Activated CD8-positive, alpha-beta memory T cell treated with anti-CD3 and anti-CD28 coated beads, Interleukin-2, amount 50 U/mL, for 1 hour (primary cell): ENCODE results near the gene MT1A.

Experiments used
- DNase-seq: peaks from one replicate; pipeline ENCODE4 v3.0.0-alpha.2; 2020; ENCODE audit errors: extremely low read depth

Gene MT1A

DNA sequence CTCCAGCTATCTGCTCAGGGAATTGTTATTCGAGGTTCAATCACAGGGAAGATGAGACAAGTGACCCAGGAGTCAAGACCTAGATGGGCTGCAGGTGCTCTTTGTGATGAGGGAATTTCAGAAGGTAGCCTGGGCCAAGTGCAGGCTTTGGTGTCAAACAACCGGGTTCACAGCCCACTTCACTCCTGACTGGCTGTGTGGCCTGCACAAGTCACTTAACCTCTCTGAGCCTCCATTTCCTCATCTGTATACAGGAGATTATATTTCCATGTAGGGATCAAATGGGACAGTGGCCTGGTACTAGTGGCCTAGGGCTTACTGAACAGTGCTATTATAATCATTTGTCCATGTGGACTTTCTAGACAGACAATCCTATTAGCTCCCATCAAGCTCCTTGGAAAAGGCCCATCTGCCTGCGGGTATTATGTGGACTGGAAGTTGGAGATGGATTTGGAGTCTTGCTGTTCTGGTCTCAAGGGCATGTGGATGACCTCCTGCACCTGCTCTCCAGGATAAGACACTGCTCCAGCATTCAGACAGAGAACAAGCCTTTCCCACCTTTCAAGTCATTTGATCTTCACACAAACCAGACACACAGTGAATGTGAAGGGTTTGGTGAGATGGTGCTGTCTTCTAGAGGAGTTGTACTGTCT, 40.7 kb downstream of the MT1A start:
- no peak for DNase-seq

DNA sequence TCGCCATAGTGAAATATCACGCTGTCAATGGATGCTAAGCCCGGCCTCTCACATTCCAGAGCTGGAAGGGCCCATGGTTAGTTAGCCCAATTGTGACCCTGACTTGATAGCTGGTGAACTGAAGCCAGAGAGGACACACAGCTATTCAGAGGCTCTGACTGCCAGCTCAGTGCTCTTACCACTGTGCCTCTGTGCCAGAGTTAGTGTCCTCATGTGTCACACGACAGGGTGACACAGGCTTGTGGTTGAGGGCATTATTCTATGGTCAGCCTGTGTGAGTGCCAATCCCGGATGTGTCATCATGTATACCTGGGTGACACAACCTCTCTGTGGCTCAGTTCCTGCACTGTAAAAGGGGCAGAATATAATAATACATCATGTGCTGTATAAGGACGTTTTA, 41.4 kb downstream of the MT1A start:
- DNase-seq = no peak

DNA sequence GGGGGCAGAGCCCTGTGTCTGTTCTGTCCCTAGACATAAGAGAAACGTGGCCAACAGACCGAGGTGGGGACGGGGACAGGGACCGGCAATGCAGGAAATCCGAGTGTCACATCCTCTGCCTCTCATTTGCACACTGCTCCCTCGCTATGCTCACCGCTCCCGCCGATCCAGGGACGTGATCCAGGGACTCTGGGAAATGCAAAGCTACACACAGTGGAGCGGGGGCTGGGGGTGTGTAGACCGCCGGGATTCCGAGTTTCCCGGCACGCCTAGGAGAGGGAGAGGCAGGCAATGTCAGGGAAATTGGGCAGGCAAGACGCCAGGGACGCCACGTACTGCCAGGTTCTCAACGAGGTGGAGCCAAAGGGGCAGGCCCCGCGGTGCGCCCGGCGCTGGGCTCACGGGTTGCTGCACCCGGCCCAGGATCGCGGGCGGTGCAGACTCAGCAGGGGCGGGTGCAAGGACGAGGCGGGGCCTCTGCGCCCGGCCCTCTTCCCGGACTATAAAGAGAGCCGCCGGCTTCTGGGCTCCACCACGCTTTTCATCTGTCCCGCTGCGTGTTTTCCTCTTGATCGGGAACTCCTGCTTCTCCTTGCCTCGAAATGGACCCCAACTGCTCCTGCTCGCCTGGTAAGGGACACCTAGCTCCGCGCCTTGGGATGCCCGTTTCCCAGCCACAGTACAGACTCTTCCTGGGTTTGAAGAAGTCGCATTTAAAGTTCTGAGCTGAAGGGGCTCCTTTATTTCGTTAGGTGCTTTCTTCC, 43.7 kb downstream of the MT1A start, which contains the start of gene MT1X:
Gene MT1X (plus strand): TSS at position 532 of the 764 bp plus-strand sequence. CDS start 71 bp downstream, at position 603.
- peak; percentile 69 for DNase-seq

DNA sequence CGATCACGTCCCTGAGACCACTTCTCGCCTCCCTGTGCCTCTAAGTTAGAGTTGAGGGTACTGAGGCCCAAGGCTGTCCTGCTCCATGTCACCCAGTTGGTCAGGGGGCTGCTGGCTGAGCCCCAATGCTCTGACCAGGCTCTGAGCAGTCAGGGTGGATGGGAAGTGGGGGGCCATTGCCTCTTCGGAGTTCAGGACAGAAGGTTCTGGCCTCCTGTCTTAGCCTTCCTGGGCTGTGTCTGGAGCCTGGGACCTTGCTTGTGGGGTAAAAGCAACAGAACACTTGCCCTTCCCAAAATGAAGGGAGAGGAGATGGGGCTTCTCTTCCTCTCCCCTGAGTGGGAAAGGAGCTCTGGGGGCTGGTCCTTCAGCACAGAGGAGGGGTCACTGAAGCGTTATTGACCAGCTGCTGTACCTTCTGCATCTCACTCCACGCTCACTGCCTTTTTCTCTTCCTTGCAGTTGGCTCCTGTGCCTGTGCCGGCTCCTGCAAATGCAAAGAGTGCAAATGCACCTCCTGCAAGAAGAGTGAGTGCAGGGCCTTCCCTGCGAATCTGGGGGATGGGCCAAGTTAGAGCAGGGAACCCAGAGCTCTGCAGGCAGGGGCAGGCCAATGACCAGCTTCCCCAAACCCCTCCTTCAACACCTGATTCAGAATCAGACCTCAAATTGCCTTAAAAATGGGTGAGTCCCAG, 44.4 kb downstream of the MT1A start:
- no peak for DNase-seq

DNA sequence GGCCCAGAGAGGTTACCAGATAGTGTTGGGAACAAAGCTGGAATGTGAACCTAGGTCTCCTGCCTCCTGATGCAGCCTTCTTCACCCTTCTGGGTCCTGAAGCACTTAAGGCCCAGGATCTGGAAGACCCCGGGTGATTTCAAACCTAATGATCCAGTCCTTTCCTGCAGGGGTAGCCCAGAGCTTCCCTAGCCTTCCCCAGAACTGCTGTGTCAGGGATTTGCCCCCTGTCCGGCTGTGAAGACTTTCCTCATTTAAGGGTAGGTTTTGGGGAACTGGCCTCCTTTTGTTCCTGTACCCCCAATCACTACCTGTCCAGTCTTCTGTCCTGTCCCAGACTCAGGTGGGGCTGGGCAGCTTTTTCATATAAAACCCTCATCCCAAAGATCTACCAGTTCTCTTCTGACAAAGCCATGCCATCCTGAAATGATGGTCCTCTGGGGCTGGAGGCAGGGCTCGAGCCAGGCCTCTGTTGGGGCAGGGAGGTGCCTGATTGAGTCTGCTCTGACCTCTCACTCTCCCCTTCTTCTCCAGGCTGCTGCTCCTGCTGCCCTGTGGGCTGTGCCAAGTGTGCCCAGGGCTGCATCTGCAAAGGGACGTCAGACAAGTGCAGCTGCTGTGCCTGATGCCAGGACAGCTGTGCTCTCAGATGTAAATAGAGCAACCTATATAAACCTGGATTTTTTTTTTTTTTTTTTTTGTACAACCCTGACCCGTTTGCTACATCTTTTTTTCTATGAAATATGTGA, 45.1 kb downstream of the MT1A start:
- no peak for DNase-seq

DNA sequence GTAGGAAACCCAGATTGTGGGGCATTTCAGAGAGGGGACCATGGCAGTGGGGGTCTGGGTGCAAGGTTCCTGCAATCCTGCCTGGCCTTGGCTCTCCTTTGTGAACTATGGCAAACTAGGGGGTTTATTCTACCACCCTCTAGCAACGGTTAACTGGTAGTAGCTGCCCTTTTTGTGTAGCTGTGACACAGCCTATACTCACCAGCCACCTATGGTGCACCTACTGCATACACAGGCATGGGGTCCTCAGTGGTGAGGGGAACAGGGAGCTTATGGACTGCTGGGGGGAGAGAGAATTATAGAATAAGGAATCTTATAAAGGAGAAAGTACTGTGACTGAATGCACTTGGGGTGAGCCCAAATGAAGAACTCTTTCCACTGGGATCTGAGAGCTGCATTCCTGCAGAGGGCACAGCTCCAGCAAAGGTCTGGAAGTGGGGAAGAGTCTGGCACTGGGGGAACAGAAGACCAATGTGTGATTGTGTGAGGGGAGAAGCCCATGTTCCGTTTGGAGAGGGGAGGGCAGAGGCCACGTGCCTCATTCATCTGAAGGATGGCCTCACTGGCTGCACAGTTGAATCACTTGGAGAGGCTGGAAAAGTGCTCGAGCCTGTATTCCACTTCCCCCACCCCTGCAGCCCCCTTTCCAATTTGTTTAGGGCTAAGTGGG, 45.9 kb downstream of the MT1A start:
- no peak for DNase-seq

DNA sequence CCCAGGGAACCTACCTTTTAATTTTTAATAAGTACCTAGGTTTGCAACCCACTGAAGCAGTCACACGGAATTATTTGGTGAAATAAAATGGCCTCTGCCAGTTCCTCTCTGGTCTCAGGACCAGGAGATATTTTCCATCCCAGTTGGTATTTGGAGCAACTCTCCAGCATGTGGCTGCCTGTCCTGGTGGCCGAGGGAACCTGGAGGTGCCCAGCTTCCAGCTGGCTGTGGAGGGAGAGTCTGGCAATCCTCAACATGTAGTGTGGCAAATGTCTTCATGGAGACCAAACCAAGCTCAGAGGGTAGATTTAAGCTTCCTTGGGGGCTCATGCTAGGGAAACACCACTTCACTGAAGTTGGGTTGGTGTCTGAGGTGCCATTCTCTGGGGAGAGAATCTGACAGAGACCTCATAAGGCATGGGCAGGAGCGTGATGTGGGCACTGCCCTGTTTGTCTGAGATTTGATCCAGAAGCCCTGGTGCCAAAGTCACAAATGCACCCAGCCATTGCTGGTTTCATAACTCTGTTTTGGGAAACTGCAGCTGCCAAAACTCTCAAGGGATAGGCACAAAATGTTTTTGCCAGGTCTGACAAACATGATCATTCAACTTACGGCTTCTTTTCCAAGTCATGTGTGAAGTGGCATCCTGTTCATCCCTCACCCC, 46.6 kb downstream of the MT1A start:
- DNase-seq = no peak

DNA sequence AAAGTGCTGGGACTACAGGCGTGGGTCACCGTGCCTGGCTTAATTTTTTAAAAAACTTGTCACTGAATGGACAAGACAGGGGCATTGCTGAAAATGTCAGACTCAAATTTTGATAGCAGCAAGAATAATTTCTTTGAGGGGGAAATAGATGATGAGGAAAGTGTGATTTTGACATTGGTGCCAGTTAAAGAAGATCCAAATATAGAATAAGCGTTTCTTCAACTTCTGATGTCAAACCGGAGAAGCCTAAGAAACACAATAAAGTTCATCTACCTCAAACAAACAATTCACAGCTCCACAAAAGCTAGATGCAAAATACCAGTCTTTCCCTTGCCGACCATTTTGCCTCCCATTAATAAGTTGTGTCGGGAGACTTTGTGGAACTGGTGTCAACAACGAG, 48.3 kb downstream of the MT1A start:
- no peak for DNase-seq

DNA sequence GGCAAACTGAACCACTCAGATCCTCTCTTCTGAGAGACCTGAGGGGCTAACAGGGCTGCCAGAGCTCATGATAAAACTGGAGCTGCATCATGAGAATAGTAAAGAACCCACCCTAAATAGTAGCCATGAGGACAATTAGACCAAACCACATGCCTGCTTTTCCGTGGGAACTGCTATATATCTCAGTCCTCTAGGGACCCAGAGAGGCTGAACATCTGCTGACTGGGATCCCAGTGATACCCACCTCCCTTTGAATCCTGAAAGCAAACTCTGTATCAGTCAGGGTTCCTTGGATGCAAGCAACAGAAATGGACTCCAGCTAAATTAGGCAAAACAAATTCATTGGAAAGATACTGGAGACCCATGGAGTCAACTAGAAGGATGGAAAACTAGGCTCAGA, 50.3 kb downstream of the MT1A start:
- DNase-seq = no peak

DNA sequence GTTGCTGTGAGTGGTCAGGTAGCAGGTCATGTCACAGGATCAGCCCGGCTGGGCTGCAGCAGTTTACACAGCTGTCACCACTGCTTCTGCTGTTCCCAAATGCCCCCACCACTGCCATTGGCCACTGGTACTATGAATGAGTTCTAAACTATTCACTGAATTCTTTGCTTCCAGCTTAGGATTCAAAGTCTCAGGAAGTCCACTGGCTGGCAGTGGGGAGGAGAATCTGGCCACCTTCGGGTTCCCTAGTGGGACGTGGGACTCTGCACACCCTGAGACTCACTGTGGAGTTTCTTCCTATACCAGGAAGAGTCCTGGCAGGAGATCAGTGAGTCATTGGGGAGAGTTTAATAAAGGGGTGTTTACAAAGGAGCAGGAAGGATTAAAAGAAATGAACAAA, 50.7 kb downstream of the MT1A start:
- no peak for DNase-seq
